OCI-LY7 (cell line): ENCODE results near the gene MIB2.

Source experiments
- EZH2phosphoT487 ChIP-seq: fragments of 200-600 bp; sonication (generic); IDR thresholded peaks from 2 replicates; pipeline ENCODE4 v1.6.1; 2018; ENCODE audit warnings: low read depth, borderline replicate concordance, mild to moderate bottlenecking, mixed run types, antibody characterized with exemption, low read length, moderate library complexity, mixed read lengths
- TF ChIP-seq, protein P1 (sequence below): fragments of 200-600 bp; sonication (generic); conservative IDR thresholded peaks from 2 replicates; pipeline ENCODE4 v1.5.1; 2014; ENCODE audit warnings: mild to moderate bottlenecking, antibody characterized with exemption, low read length, moderate library complexity, mixed read lengths

DNA sequence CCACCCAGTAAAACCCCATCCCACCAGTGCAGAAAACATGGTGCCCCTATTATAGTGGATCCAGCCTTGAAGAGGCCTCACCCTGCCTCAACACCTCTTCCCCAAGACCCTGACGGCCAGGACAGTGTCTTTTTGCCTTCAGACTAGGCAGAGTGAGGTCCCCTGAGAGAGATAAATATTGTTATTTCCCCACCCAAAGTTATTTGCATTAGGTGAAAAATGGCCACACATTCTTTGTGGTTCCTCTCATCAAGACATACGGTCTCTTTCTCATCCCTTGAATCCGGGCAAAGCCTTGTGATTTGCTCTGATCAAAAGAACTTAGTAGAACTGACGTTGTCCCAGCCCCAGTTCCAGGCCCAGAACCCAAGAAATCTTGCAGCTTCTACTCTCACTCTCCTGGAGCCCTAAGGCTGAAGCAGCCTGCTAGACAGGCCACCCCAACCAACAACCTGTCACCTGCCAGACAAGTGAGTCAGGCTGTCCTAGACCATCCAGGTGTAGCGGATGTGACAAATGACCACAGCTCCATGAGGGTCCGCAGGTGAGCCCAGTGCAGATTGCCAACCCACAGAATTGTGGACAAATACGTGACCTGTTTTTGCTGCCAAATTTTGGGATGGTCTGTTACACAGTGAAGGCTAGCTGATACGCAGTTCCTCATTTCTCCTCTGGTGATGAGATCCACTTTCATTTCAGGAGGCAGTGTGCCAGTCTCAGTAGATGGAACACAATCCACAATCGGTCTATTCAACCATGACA, 32.5 kb upstream of the MIB2 start:
- TF ChIP-seq, protein P1, sequence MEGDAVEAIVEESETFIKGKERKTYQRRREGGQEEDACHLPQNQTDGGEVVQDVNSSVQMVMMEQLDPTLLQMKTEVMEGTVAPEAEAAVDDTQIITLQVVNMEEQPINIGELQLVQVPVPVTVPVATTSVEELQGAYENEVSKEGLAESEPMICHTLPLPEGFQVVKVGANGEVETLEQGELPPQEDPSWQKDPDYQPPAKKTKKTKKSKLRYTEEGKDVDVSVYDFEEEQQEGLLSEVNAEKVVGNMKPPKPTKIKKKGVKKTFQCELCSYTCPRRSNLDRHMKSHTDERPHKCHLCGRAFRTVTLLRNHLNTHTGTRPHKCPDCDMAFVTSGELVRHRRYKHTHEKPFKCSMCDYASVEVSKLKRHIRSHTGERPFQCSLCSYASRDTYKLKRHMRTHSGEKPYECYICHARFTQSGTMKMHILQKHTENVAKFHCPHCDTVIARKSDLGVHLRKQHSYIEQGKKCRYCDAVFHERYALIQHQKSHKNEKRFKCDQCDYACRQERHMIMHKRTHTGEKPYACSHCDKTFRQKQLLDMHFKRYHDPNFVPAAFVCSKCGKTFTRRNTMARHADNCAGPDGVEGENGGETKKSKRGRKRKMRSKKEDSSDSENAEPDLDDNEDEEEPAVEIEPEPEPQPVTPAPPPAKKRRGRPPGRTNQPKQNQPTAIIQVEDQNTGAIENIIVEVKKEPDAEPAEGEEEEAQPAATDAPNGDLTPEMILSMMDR = no peak
- TF ChIP-seq EZH2phosphoT487 = no peak
